ENCODE results near the gene KRT78.

GRCh38 chr12:52877242-52877641, 28.4 kb upstream of the KRT78 start:
- TF ChIP-seq ZNF592 (IDR thresholded peaks at IDR 0.05) (no peak), CTCF (IDR thresholded peaks at IDR 0.05 in 2 of 3, conservative IDR thresholded peaks at IDR 0.05 in 1 of 3; ENCODE audit: insufficient read depth in 2 of 3, low read depth in 1 of 3, low read length in 3 of 3) (no peak), USF2 (CRISPR knock-in tag; IDR thresholded peaks at IDR 0.05) (no peak), EZH2 (IDR thresholded peaks at IDR 0.05; ENCODE audit: borderline replicate concordance, low read depth, low read length) (no peak), ZNF707 (CRISPR knock-in tag; conservative IDR thresholded peaks at IDR 0.05) (no peak), GTF2F1 (IDR thresholded peaks at IDR 0.05; ENCODE audit: low read depth, low read length) (no peak)

Data from K562 (cell line).